ENCODE data around the gene ATP9B. TPM values are rescaled to one million over a fixed set of nuclear protein-coding genes. Genes with fewer than 3 reads are reported as not detected.

ATP9B gene
- total and polyA plus RNA-seq, 4 donors = 12.6 to 77.0 (median 29.9) TPM

- peaks cover 6 to 25% (median 13%) of the 10 kb centered on the region in 4 donors for H3K36me3 ChIP-seq (ENCODE audit: control insufficient read depth in 4 of 4, insufficient read depth in 4 of 4, low read length in 4 of 4)
- H3K4me3 ChIP-seq = no peak overlapping the region
- no peaks in the 10 kb centered on the region for H3K4me1 ChIP-seq (ENCODE audit: control insufficient read depth in 5 of 5, insufficient read depth in 5 of 5, low read length in 5 of 5)
- no peak for ATAC-seq (ENCODE audit: insufficient read depth, low FRiP score)
- H3K9me3 ChIP-seq (ENCODE audit: control insufficient read depth in 4 of 4, insufficient read depth in 3 of 4, low read length in 3 of 4) = no peaks in the 10 kb centered on the region
- no peak for TF ChIP-seq CTCF (IDR thresholded peaks at IDR 0.05; ENCODE audit: control extremely low read depth, extremely low read depth)
- H3K27ac ChIP-seq (ENCODE audit: low read depth in 1 of 2, low read length in 1 of 2) = no peak overlapping the region
- H3K27me3 ChIP-seq (ENCODE audit: control insufficient read depth in 3 of 3, insufficient read depth in 3 of 3, low read length in 2 of 3) = no peaks in the 10 kb centered on the region
- no peak overlapping the region for H3K9ac ChIP-seq (ENCODE audit: insufficient read depth in 1 of 2, low read length in 2 of 2)
- DNase-seq = peak in 2 of 3 donors; percentile 14 to 51
- WGBS, 2 donors = 89 to 93% methylated on average over 26 of the region's 26 CpGs
Measured at GRCh38 chr18:79355433-79356335, 286.5 kb downstream of the ATP9B start.

- Histone ChIP-seq H3K9ac (ENCODE audit: insufficient read depth in 1 of 2, low read length in 2 of 2) (no peak overlapping the region), H3K4me3 (no peak overlapping the region), H3K4me1 (ENCODE audit: control insufficient read depth in 5 of 5, insufficient read depth in 5 of 5, low read length in 5 of 5) (no peaks in the 10 kb centered on the region), H3K9me3 (ENCODE audit: control insufficient read depth in 4 of 4, insufficient read depth in 3 of 4, low read length in 3 of 4) (no peaks in the 10 kb centered on the region), H3K36me3 (ENCODE audit: control insufficient read depth in 4 of 4, insufficient read depth in 4 of 4, low read length in 4 of 4) (peaks cover 8 to 29% (median 21%) of the 10 kb centered on the region in 4 donors), H3K27ac (ENCODE audit: low read depth in 1 of 2, low read length in 1 of 2) (no peak overlapping the region), H3K27me3 (ENCODE audit: control insufficient read depth in 3 of 3, insufficient read depth in 3 of 3, low read length in 2 of 3) (no peaks in the 10 kb centered on the region)
- ATAC-seq (ENCODE audit: insufficient read depth, low FRiP score) (no peak), DNase-seq (no peak)
- WGBS, 2 donors = 93 to 94% methylated on average over 5 of the region's 5 CpGs
- no peak for TF ChIP-seq CTCF (IDR thresholded peaks at IDR 0.05; ENCODE audit: control extremely low read depth, extremely low read depth)
Measured at GRCh38 chr18:79356435-79356834, 287.2 kb downstream of the ATP9B start.

GRCh38 chr18:79360933-79361332 is 291.7 kb downstream of the ATP9B start:
- Histone ChIP-seq H3K9ac (ENCODE audit: insufficient read depth in 1 of 2, low read length in 2 of 2) (no peak overlapping the region), H3K27ac (ENCODE audit: low read depth in 1 of 2, low read length in 1 of 2) (no peak overlapping the region), H3K36me3 (ENCODE audit: control insufficient read depth in 4 of 4, insufficient read depth in 4 of 4, low read length in 4 of 4) (peaks cover 12 to 44% (median 29%) of the 10 kb centered on the region in 4 donors), H3K4me1 (ENCODE audit: control insufficient read depth in 5 of 5, insufficient read depth in 5 of 5, low read length in 5 of 5) (peaks cover 0 to 4% (median 0%) of the 10 kb centered on the region in 5 donors), H3K9me3 (ENCODE audit: control insufficient read depth in 4 of 4, insufficient read depth in 3 of 4, low read length in 3 of 4) (no peaks in the 10 kb centered on the region), H3K27me3 (ENCODE audit: control insufficient read depth in 3 of 3, insufficient read depth in 3 of 3, low read length in 2 of 3) (no peaks in the 10 kb centered on the region), H3K4me3 (no peak overlapping the region)
- 97 to 98% methylated on average over 12 of the region's 12 CpGs for WGBS, 2 donors
- ATAC-seq (ENCODE audit: insufficient read depth, low FRiP score) = no peak
- no peak for DNase-seq
- TF ChIP-seq CTCF (IDR thresholded peaks at IDR 0.05; ENCODE audit: control extremely low read depth, extremely low read depth) = no peak

Data from lung (tissue), 12 donors.